Thyroid gland (tissue), 4 donors: Measurements from ENCODE around the gene ADAM22.

Experiments used
- CTCF ChIP-seq, 6 experiments: fragments of 200-600 bp in 3 of 6; fragments of 450-650 bp in 3 of 6; sonication (generic) in 3 of 6; IDR thresholded peaks; one replicate each; pipeline ENCODE4 v1.5.1; 2016 to 2019; ENCODE audit warnings: antibody characterized with exemption in 6 of 6, mild to moderate bottlenecking in 2 of 6, inconsistent platforms in 1 of 6, moderate library complexity in 1 of 6
- POLR2A ChIP-seq, 2 donors: fragments of 450-650 bp; IDR thresholded peaks; one replicate each; pipeline ENCODE4 v1.6.1; 2017; ENCODE audit warnings: antibody characterized with exemption in 2 of 2, mild to moderate bottlenecking in 2 of 2, moderate library complexity in 1 of 2

DNA sequence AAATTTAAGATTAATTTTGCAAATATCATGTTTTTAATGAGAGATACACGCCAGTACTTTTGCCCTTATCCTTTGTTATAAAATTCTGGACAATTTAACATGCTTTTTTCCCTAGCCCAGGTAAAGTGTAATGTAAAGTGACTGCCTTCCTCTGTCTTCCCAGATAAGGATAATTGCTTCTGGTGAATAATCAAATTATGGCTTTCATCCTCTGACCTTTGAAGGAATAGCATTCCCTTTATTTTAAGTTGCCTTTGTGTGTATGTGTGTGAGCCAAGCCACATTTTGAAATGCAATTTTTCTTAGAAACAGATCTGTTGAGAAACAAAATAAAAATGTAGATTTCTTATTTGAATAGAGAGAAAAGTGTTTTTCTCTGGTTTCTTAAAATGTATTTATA is 107.5 kb downstream of the ADAM22 start:
- no peak for TF ChIP-seq CTCF (IDR thresholded peaks at IDR 0.05)
- no peak for TF ChIP-seq POLR2A (IDR thresholded peaks at IDR 0.05)
